Kasumi-1 (cell line): ENCODE data around the gene VOPP1.

Experiments
- DNase-seq, 2 experiments: peaks; one replicate each; lab custom pipeline; 2025; lab: John Stamatoyannopoulos, UW

Gene VOPP1

GRCh38 chr7:55468495-55468894 is 103.8 kb downstream of the VOPP1 start:
- DNase-seq: no peak

DNA sequence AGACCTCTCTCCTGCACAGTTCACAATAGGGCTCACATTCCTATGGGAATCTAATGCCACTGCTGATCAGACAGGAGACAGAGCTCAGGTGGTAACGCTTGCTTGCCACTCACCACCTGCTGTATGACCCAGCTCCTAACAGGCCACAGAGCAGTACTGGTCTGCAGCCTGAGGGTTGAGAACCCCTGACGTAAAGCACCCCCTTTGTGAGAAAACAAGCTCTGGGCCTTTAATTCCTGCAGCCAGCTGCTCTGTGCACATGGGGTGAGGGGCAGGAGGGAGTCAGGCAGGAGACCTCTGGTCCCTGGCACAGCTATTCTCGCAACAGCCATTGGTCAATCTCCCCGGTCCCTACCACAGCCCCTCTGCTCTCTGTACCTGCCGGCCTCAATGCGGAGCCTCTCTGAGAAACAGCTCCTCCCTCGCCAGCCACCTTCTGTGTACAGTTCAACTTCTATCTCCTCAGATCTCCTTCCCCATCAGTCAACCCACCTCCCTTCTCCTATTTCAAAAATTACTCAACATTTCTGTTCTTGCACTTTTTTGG is 105.2 kb downstream of the VOPP1 start:
- no peak for DNase-seq

DNA sequence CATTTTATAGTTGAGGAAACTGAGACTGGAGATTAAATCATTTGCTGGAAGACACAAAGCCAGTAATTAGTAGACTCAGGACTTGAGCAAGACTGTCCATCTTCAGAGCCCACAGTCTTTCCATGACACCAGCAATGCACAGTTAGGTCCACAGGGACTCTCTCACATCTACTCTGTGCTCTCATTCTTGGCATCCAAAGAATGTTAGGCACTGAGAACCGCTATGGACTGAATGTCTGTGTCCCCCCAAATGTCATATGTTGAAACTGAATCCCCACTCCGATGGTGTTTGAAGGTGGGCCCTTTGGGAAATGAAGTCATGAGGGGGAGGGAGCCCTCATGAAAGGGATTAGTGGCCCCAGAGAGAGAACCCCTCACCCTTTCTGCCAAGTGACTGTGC is 106.6 kb downstream of the VOPP1 start:
- no peak for DNase-seq

DNA sequence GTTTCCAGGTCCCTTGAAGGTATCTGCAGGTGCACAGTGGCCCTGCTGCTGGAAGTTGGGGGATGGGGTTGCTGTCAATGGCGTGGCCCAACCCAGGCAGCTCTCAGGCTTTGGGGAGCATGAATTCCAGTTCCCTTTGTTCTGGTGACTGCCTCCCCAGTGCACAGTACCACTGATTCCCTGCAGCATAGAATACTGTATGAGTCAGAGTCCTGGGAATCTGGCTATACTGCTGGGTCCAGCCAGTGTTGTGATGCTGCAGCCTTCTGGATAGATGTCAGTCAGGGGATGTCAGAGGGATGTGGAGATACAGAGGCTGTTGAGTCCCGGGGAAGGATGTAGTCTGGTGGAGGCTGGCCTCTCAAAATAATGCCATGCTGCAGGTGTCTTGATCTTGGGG is 107.9 kb downstream of the VOPP1 start:
- no peak for DNase-seq

DNA sequence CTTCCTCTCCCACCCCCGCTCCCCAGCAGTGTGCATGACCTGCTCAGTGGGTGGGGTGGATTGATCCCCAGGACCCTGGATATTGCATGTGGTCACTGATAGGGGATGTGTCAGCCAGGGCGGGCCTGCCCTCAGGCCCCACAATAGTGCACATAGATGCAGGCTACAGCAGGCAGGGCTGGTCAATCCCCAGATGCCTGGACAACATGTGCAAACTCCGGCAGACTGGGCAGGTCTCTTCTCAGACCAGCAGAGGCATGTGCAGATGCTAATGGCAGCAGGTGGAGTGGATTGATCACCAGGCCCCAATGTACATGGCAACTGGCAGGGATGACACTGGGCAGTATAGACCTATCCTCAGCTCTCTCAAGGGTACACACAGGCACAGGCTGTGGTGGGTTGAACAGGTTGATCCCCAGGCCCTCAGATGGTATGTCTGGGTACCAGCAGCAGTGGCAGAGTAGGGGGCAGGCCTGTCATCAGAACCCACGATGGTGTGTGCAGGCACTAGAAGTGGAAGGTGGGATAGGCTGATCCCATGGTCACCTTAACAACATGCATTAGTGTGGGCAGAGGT is 108.5 kb downstream of the VOPP1 start:
- no peak for DNase-seq

- DNase-seq: no peak
Observed at GRCh38 chr7:55458351-55458750, 114.0 kb downstream of the VOPP1 start.

DNA sequence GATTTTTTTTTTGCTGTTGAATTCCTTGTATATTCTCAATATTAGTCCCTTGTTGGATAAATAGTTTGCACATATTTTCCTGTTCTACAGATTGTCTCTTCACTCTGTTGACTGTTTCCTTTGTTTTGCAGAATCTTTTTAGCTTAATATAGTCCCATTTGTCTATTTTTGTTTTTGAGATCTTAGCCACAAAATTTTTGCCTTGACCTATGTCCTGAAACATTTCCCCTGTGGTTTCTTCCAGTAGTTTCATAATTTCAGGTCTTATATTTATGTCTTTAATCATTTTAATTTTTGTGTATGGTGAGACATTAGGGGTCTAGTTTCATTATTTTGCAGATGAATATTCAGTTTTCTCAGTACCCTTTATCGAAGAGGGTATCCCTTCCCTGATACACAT is 114.5 kb downstream of the VOPP1 start:
- no peak for DNase-seq

DNA sequence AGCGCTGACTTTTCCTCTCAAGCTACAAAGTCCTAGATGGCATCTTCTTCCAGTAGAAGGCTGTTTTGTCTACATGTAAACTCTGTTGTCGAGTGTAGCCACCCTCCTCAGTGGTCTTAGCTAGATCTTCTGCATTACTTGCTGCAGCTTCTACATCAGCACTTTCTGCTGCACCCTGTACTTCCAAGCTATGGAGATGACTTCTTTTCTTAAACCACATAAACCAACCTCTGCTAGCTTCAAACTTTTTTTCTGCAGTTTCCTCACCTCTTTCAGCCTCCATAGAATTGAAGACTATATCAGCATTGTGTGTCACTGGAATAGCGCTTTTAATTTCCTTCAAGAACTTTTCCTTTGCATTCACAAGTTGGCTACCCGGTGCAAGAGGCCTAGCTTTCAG is 119.3 kb downstream of the VOPP1 start:
- DNase-seq: no peak

GRCh38 chr7:55449992-55450535 is 122.2 kb downstream of the VOPP1 start:
- DNase-seq: no peak

DNA sequence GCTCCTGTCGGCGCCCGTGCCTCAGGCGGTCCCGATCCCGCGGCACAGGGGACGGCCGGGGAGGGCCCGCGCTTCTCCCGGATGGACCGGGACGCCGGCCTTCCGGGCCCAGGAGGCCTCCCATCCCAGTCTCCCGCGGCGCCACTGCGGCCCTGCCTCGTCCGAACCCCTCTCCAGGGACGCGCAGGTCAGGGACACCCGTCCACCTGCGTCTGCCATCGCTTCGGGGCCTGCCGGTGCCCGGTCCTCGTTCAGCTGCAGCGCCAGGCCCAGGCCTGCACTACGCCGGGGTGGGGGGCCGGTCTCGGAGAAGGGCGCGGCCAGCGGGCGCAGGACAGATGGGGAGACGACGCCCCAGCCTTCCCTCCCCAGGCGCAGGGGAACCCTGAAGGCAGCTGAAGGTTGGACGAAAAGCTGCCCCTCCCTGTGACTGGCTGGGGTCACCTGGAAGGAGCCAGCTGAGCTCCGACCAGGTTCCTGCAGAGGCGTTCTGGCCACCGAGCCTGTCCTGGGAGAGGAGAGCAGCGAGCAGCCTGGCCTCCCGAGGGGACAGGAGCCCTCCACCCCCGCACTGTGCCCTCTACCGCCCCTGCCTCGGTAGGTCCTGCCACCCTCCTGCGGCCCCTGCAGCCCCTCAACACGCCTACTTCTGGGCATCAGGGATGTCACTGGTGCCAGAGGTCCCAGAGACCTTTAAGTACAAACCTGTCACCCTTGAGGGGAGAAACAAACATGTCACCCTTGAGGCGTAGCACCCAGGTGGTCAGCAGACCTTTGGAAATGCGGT is 122.9 kb downstream of the VOPP1 start:
- DNase-seq: no peak

- DNase-seq: no peak
Observed at GRCh38 chr7:55448526-55448925, 123.8 kb downstream of the VOPP1 start.

GRCh38 chr7:55444786-55445185 is 127.5 kb downstream of the VOPP1 start:
- DNase-seq: no peak

DNA sequence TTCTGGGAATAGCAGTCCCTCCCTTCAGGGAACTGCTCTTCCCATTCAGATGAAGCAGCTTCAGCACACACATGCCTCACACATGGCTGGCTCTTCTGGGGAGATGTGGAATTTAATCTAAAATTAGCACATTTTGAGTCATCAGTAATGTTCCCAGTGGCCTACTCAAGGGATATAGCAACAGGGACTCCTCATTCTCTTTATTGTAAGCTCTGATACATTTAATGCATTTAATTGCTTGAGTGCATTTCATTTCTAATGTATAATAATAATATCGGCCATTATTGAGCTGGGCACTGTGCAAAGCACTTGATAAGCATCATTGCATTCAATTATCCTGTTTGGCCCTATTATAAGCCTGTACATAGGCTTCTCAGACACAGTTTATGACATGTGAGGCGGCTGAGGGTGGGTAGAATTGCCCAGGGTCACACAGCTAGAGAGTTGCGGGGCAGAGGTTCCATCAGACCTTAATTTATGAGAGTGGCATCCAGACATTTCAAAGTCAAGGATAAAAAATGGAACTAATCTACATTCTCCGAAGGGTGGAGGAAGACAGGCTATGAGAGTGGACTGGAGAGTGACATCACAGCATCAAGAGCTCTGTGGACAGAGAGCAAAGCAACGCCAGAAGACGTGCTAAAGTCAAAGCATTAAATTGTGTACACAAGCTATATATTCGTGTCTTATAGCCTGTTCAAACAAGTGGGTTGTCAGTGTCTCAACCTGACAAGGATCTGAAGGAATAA is 130.4 kb downstream of the VOPP1 start:
- no peak for DNase-seq

DNA sequence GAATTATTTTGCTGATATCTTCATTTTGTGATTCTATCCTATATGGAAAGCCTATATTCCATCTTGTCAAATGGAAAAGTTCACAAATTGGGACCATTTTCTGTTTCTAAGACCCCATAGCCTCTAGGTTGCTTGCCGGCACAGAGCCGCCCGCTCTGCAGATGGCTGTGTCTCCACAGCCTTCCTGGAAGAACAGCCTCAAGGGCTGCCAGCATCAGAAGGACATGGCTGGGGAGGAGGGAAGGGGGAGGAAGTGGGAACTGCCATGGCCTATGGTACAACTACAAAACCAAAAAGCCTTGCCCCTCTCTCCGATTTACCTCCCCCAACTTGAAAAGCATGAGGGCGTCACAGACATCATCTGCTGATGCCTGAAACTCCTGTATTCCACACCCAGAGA is 131.3 kb downstream of the VOPP1 start:
- no peak for DNase-seq

- DNase-seq: no peak
Observed at GRCh38 chr7:55440040-55440690, 132.1 kb downstream of the VOPP1 start.

DNA sequence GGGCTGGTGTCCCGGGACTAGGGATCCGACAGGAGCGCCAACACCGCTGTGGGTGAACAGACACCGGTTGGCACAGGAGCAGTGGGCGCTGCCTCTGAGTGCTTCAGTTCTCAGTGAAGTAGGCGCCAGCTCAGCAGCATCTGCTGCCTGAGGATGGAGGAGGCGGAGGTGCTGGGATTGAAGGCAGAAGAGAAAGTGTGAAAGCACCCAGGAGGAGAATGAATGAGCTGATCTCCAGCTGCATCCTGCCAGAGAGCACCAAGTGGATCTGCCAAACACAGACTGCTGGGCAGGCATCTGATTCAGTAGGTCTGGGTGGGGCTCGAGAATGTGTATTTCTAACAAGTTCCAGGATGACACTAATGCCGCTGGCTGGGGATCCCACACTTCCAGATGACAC is 132.7 kb downstream of the VOPP1 start:
- DNase-seq: no peak

DNA sequence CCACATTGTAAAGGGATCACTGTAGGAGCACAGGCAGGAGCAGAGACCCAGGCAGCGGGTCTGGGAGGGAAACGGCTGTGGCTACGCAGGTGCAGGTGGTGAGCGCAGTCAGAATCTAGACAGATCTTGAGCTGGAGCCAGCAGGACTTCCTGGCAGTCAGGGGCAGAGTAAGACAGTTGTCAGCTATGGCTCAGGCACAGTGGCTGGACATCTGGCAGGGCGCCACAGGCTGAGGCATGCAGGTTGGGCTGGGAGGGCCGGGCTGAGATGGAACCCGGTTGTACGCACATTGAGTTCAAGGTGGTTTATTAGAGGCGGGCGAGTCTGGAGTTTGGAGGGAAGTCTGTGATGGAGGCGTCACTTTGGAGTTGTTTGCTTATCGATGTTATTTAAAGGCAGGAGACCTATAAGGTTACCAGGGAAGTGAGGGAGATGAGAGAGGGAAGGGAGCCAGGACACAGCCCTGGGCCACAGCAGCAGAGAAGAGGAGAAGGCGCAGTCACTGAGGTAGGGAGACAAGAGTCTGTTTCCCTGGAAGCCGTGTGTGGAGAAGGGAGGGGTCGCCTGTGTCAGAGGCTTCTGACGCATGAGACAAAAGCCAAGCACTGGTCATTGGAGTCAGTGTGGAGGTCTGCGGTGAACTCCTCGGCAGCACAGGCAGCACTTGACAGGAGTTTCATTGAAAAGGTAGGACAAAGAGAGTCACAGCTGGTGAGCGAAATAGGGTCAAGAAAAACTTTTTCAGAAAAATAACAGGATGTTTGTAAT is 133.4 kb downstream of the VOPP1 start:
- no peak for DNase-seq

DNA sequence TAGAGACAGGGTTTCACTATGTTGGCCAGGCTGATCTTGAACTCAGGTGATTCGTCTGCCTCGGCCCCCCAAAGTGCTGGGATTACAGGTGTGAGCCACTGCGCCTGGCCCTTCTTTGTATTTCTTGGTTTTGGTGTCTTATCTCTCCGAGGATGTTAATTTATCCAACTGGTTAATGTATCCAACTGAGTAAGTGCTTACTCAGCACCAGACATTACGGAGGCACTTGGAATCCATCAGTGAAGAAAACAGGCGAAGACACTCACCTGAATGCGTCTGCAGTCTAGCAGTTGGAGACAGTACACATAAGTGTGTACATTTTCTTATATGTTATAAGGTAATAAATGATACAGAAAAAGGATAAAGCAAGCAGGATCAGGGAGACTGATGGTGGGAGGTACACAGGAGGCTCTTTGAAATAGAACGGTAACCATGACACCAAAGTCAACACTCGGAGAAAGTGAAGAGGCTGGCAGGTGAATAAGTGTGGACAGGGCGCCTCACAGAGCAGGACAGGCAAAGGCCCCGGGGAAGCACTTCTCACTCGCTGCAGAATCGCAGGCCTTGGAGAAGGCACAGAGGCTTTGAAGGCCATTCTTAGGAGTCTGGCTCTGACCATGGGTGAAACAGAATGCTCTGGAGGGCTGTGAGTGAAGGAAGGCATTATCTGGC is 134.1 kb downstream of the VOPP1 start:
- DNase-seq: no peak

DNA sequence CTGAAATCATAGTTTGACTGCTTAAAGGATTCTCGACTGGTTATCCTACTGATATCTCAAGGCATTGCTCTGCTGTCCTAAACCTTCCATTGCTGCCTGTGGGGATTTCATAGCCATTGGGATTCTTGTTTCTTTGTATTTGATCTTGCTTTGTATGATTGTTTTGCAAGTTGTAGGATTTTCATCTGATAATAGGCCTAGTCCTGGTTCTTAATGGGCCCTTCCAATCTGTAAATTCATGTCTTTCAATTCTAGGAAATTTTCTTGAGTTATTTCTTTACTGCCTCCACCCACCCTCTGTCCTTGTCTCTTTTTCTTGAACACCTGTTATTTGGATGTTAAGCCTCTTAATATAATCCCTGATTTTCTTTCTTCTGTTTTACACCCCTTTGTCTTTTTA is 134.9 kb downstream of the VOPP1 start:
- no peak for DNase-seq

DNA sequence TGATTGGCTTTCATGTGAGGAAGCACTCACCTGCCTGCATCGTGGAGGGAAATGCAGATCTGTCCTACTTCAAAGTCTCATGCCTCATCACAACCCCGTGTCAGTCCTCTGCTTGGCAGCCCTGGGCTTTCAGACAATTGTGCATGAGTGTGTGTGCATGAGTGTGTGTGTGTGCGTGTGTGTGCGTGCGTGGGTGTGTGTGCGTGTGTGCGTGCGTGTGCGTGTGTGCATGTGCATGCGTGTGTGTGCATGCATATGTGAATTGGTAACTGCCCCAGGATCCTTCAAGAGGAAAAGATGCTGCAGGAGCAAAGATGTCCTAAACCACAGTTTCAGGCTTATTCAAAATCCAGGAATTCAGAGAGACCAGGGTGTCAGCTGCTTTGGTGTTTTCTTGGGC is 135.8 kb downstream of the VOPP1 start:
- DNase-seq: no peak

DNA sequence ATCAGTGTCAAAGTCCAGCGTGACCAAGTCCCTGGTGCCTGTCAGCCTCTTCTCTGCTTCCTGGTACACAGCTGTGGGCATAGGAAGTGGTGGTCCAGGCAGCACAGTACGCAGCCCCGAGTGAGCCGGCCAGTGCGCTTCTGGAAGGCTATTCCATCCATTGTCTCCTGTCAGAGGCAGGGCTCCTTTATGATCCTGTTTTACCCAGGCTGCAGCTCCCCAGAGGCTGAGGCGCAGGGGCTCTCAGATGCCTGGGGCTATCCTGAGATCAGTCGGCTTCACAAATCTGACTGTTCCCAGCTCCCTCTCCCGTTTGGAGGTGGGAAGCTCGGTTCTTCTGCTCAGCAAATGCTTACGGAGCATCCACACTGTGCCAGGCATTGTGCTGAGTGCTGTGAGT is 136.8 kb downstream of the VOPP1 start:
- no peak for DNase-seq
